Stomach (tissue), 4 donors: ENCODE measurements around the gene UPK1A.

ENCODE experiments used
- CTCF ChIP-seq, 7 experiments: fragments of 450-650 bp in 4 of 7; fragments of 200-600 bp in 3 of 7; sonication (generic) in 3 of 7; IDR thresholded peaks; one replicate each; pipeline ENCODE4 v1.5.1; 2016 to 2019; ENCODE audit warnings: antibody characterized with exemption in 7 of 7, control low read depth in 2 of 7, mild to moderate bottlenecking in 1 of 7
- POLR2A ChIP-seq, 4 donors: fragments of 450-650 bp; IDR thresholded peaks; one replicate each; pipeline ENCODE4 v1.6.1; 2016; ENCODE audit warnings: antibody characterized with exemption in 4 of 4, control low read depth in 2 of 4, mild to moderate bottlenecking in 1 of 4, moderate library complexity in 1 of 4

- TF ChIP-seq POLR2A (IDR thresholded peaks at IDR 0.05): no peak
- no peak for TF ChIP-seq CTCF (IDR thresholded peaks at IDR 0.05)
Observed at GRCh38 chr19:35715981-35716800, 49.9 kb downstream of the UPK1A start.
